ENCODE measurements around the gene FLYWCH2.
"Not testable (repeated sequence)": the region's sequence is repeated elsewhere in the genome, so short reads cannot be mapped to it uniquely, and the experiment has no call there.

Gene FLYWCH2

GRCh38 chr16:2931231-2931914, 48.4 kb downstream of the FLYWCH2 start:
- DNase-seq (ENCODE audit: low read depth); H3K4me3 ChIP-seq (ENCODE audit: low read depth, low read length): not testable (repeated sequence)

GRCh38 chr16:2933136-2933535, 50.1 kb downstream of the FLYWCH2 start:
- DNase-seq (ENCODE audit: low read depth): no peak
- no peak overlapping the region for H3K4me3 ChIP-seq (ENCODE audit: low read depth, low read length)

GRCh38 chr16:2933701-2934100, 50.7 kb downstream of the FLYWCH2 start:
- DNase-seq (ENCODE audit: low read depth): no peak
- no peak overlapping the region for H3K4me3 ChIP-seq (ENCODE audit: low read depth, low read length)

- DNase-seq (ENCODE audit: low read depth): no peak
- H3K4me3 ChIP-seq (ENCODE audit: low read depth, low read length): no peak overlapping the region
These were observed 51.4 kb downstream of the FLYWCH2 start for GRCh38 chr16:2934450-2934849.

- DNase-seq (ENCODE audit: low read depth): no peak
- H3K4me3 ChIP-seq (ENCODE audit: low read depth, low read length): no peak overlapping the region
These were observed 53.5 kb downstream of the FLYWCH2 start for GRCh38 chr16:2936436-2937011.

GRCh38 chr16:2937170-2937569, 54.2 kb downstream of the FLYWCH2 start:
- H3K4me3 ChIP-seq (ENCODE audit: low read depth, low read length): no peak overlapping the region
- no peak for DNase-seq (ENCODE audit: low read depth)

GRCh38 chr16:2938206-2938605, 55.2 kb downstream of the FLYWCH2 start:
- H3K4me3 ChIP-seq (ENCODE audit: low read depth, low read length): no peak overlapping the region
- no peak for DNase-seq (ENCODE audit: low read depth)

- no peak for DNase-seq (ENCODE audit: low read depth)
These were observed 57.0 kb downstream of the FLYWCH2 start for GRCh38 chr16:2939968-2940367.

GRCh38 chr16:2942045-2942444, 59.0 kb downstream of the FLYWCH2 start:
- DNase-seq (ENCODE audit: low read depth): no peak
- no peak overlapping the region for H3K4me3 ChIP-seq (ENCODE audit: low read depth, low read length)

More at GRCh38 chr16:2939968-2940367, 57.0 kb downstream of the FLYWCH2 start:
- no peak overlapping the region for H3K4me3 ChIP-seq (ENCODE audit: low read depth, low read length)

GRCh38 chr16:2943716-2944115, 60.7 kb downstream of the FLYWCH2 start:
- DNase-seq (ENCODE audit: low read depth); H3K4me3 ChIP-seq (ENCODE audit: low read depth, low read length): not testable (repeated sequence)

GRCh38 chr16:2946649-2947048, 63.6 kb downstream of the FLYWCH2 start:
- no peak overlapping the region for H3K4me3 ChIP-seq (ENCODE audit: low read depth, low read length)
- DNase-seq (ENCODE audit: low read depth): no peak

Measured in skeletal muscle cell (primary cell).